Ovary (tissue), 9 donors: ENCODE data around the gene OBSCN. TPM values are rescaled to one million over a fixed set of nuclear protein-coding genes. Genes with fewer than 3 reads are reported as not detected.

Source experiments
- DNase-seq, 5 donors: peaks; one replicate each; pipeline ENCODE4 v3.0.0-alpha.2; 2019 to 2020
- H3K27ac ChIP-seq, 2 donors: fragments of 200-600 bp; one replicate each; pipeline versions ENCODE4 v1.5.1 to v1.8.0; 2019 to 2022
- H3K27me3 ChIP-seq: fragments of 200-600 bp; one replicate; pipeline ENCODE4 v1.8.0; 2022
- H3K36me3 ChIP-seq: fragments of 200-600 bp; sonication (generic); one replicate; pipeline ENCODE4 v1.5.1; 2019
- H3K4me1 ChIP-seq: one replicate; pipeline ENCODE4 v1.8.1; 2013; ENCODE audit warnings: mild to moderate bottlenecking, moderate library complexity; ENCODE audit not compliant: insufficient read depth
- H3K4me3 ChIP-seq: fragments of 200-600 bp; sonication (generic); one replicate; pipeline ENCODE4 v1.5.1; 2017
- H3K9me3 ChIP-seq, 2 donors: fragments of 200-600 bp in 1 of 2; sonication (generic) in 1 of 2; one replicate each; pipeline versions ENCODE4 v1.5.1 to v1.8.1; 2013 to 2019; ENCODE audit warnings: mild to moderate bottlenecking in 1 of 2, moderate library complexity in 1 of 2
- EP300 ChIP-seq: sonication (generic); formaldehyde crosslinking; IDR thresholded peaks from one replicate; pipeline ENCODE4 v1.6.1; 2017; ENCODE audit warnings: antibody characterized with exemption
- POLR2A ChIP-seq: fragments of 450-650 bp; IDR thresholded peaks from one replicate; pipeline ENCODE4 v1.6.1; 2017; ENCODE audit warnings: antibody characterized with exemption, mild to moderate bottlenecking, moderate library complexity
- WGBS, 3 donors: extraction: QIAGEN DNeasy Blood & Tissue Kit in 1 of 3; methylation state at CpG; one replicate each; pipeline versions ENCODE4 v1.1.5 to v1.1.7; 2013 to 2017; 5-methylcytosine and 5-hydroxymethylcytosine counted together
- intact Hi-C, 4 donors: fragments of 100-400 bp; cut with DNase I; formaldehyde crosslinking; loops; one replicate each; pipeline versions ENCODE4 v1.11.0 to v1.15.1; 2022 to 2023
- polyA plus RNA-seq, 2 donors: library from polyadenylated mRNA; stranded (reverse); fragments of 200-250 nt in 1 of 2; fragments of 350-450 nt in 1 of 2; fragmentation: Illumina TruSeq in 1 of 2; extraction: RNeasy Lipid Tissue Mini Kit (QIAGEN cat#74804) in 1 of 2; gene quantifications; one replicate each; pipeline ENCODE4 v1.2.3, GENCODE V29; 2013 to 2014
- total RNA-seq, 7 donors: library from RNA; depleted of rRNA in 2 of 7; stranded (reverse); fragments of >200 nt in 2 of 7; fragmentation: NEBNext Ultra II Directional in 3 of 7; extraction: Animal tissue kit (Norgen Biotek cat#: 25700) in 3 of 7; gene quantifications; one replicate each; pipeline versions ENCODE4 v1.1.0 to v1.2.4, GENCODE V29; 2016 to 2023
- TF ChIP-seq, protein P1 (sequence below), 3 donors: fragments of 450-650 bp in 2 of 3; fragments of 200-600 bp in 1 of 3; IDR thresholded peaks; one replicate each; pipeline versions ENCODE4 v1.5.1 to v1.8.0; 2016 to 2022; ENCODE audit warnings: antibody characterized with exemption in 3 of 3, mild to moderate bottlenecking in 1 of 3
- donor health status: DM: no; HTN: no; CAD: no; lungs with moderate emphysema.
- donor health status: DM: no; HTN: no; CAD: no.
- donor health status: Bipolar disorder and iron deficiency.
- donor health status: DM: yes; HTN: yes; CAD: no.
- donor health status: DM: no; HTN: no; CAD: no.
- donor health status: DM: yes; HTN: yes; CAD: no.

The OBSCN gene
- total and polyA plus RNA-seq, 9 donors, result 3.5 to 37.1 (median 29.0) TPM

DNA sequence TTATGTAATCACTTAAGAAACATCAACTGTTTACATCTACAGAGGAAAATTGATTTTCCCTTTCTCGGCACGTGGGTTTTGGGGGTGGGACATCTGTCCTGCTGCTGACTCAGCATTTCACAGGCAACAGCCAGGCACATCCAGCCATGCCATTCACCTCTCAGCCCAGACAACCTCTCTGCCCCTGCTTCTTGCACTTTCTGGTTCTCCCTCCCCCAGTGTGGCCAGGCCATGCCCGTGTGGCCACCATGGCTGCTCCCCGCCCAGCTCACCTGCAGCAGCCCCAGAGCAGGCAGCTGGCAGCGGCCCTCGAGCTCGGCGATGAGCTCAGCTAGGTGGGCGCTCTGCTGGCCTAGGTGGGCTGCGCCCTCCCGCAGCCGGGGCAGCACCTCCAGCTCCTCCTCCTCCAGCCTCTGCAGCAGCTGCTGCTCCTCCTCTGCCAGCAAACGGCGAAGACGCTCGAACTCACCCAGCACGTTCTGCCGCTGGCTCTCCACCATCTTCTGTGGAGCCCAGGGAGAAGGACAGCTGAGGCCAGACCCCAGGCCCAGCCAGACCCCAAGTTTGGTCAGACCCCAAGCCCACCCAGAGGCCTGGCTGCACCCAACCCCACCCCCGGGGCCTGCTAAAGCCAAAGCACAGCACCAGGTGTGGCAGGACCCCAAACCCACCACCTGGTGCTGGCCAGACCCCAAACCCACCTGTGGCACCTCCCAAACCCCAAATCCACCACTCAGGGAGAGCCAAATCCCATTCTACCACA is 193.0 kb downstream of the OBSCN start:
- peak in 1 of 5 donors; percentile 12 for DNase-seq
- Histone ChIP-seq H3K4me3 (no peak overlapping the region), H3K36me3 (no peaks in the 10 kb centered on the region), H3K27ac (no peak overlapping the region), H3K27me3 (no peaks in the 10 kb centered on the region), H3K4me1 (peaks cover 10% of the 10 kb centered on the region), H3K9me3 (no peaks in the 10 kb centered on the region)
- TF ChIP-seq, protein P1, sequence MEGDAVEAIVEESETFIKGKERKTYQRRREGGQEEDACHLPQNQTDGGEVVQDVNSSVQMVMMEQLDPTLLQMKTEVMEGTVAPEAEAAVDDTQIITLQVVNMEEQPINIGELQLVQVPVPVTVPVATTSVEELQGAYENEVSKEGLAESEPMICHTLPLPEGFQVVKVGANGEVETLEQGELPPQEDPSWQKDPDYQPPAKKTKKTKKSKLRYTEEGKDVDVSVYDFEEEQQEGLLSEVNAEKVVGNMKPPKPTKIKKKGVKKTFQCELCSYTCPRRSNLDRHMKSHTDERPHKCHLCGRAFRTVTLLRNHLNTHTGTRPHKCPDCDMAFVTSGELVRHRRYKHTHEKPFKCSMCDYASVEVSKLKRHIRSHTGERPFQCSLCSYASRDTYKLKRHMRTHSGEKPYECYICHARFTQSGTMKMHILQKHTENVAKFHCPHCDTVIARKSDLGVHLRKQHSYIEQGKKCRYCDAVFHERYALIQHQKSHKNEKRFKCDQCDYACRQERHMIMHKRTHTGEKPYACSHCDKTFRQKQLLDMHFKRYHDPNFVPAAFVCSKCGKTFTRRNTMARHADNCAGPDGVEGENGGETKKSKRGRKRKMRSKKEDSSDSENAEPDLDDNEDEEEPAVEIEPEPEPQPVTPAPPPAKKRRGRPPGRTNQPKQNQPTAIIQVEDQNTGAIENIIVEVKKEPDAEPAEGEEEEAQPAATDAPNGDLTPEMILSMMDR (IDR thresholded peaks at IDR 0.05), result no peak
- TF ChIP-seq POLR2A, result no peak
- TF ChIP-seq EP300, result no peak
- 82 to 86% (median 85%) methylated on average over 19 of the region's 19 CpGs for WGBS, 3 donors
- intact Hi-C loops, result loop anchor here in 1 of 4 donors (10.0 kb wide), 1 partner anchor 236 kb away; the partner anchor contains the start of gene IBA57

- TF ChIP-seq EP300 (no peak), POLR2A (no peak)
- TF ChIP-seq, protein P1 (IDR thresholded peaks at IDR 0.05), result no peak
- Histone ChIP-seq H3K27me3 (no peaks in the 10 kb centered on the region), H3K9me3 (no peaks in the 10 kb centered on the region), H3K27ac (no peak overlapping the region), H3K4me3 (no peak overlapping the region), H3K36me3 (no peaks in the 10 kb centered on the region), H3K4me1 (peaks cover 10% of the 10 kb centered on the region)
- DNase-seq, result peak in 2 of 5 donors; percentile 11 to 24
- WGBS, 3 donors, result 92 to 93% (median 92%) methylated on average over 13 to 14 of the region's 14 CpGs
- intact Hi-C loops, result loop anchor here in 1 of 4 donors (10.0 kb wide), 1 partner anchor 237 kb away; the partner anchor contains the start of gene IBA57
Observed at GRCh38 chr1:228401782-228402640, 194.2 kb downstream of the OBSCN start.

GRCh38 chr1:228402641-228403025 is 194.8 kb downstream of the OBSCN start:
- 90 to 96% (median 95%) methylated on average over 5 of the region's 5 CpGs for WGBS, 3 donors
- Histone ChIP-seq H3K4me1 (peaks cover 13% of the 10 kb centered on the region), H3K27ac (no peak overlapping the region), H3K27me3 (no peaks in the 10 kb centered on the region), H3K4me3 (no peak overlapping the region), H3K36me3 (no peaks in the 10 kb centered on the region), H3K9me3 (no peaks in the 10 kb centered on the region)
- no peak for DNase-seq
- intact Hi-C loops, result loop anchor here in 1 of 4 donors (10.0 kb wide), 1 partner anchor 238 kb away; the partner anchor contains the start of gene IBA57
- TF ChIP-seq POLR2A (no peak), EP300 (no peak)
- TF ChIP-seq, protein P1 (IDR thresholded peaks at IDR 0.05), result no peak

DNA sequence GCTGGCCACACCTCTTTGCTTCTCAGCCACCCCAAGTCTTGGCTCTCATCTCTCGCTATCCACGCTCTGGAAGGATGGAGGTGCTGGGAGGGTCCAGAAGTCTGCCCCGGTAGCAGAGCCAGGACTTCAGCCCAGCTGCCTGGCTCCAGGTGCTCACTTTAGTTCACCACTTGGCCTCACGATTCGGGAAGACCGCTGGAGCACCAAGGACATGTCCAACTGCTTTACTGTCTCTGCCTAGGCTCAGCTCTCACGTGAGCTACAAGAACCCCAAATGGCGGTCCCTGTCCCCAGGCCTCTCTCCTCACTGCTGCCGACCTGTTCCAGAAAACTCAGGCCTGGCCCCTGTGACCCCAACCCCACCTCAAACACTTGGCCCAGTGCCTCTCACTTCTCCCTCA is 195.4 kb downstream of the OBSCN start:
- Histone ChIP-seq H3K4me1 (peaks cover 13% of the 10 kb centered on the region), H3K27me3 (no peaks in the 10 kb centered on the region), H3K27ac (no peak overlapping the region), H3K4me3 (no peak overlapping the region), H3K36me3 (no peaks in the 10 kb centered on the region), H3K9me3 (no peaks in the 10 kb centered on the region)
- peak in 1 of 5 donors; percentile 12 for DNase-seq
- TF ChIP-seq EP300 (no peak), POLR2A (no peak)
- TF ChIP-seq, protein P1 (IDR thresholded peaks at IDR 0.05), result no peak
- intact Hi-C loops, result loop anchor here in 1 of 4 donors (10.0 kb wide), 1 partner anchor 238 kb away; the partner anchor contains the start of gene IBA57
- WGBS, 3 donors, result 88 to 92% (median 91%) methylated on average over 9 of the region's 9 CpGs
